HG03064 (cell line): ENCODE results near the gene OR2A7.
"Not testable (repeated sequence)": the region's sequence is repeated elsewhere in the genome, so short reads cannot be mapped to it uniquely, and the experiment has no call there.

Experiments
- ATAC-seq: cut with Tn5 transposase; IDR thresholded peaks from one replicate; pipeline ENCODE4 v1.9.1; 2021; ENCODE audit warnings: low read depth; ENCODE audit not compliant: unreplicated experiment

OR2A7 gene, protein sequence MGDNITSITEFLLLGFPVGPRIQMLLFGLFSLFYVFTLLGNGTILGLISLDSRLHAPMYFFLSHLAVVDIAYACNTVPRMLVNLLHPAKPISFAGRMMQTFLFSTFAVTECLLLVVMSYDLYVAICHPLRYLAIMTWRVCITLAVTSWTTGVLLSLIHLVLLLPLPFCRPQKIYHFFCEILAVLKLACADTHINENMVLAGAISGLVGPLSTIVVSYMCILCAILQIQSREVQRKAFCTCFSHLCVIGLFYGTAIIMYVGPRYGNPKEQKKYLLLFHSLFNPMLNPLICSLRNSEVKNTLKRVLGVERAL

DNA sequence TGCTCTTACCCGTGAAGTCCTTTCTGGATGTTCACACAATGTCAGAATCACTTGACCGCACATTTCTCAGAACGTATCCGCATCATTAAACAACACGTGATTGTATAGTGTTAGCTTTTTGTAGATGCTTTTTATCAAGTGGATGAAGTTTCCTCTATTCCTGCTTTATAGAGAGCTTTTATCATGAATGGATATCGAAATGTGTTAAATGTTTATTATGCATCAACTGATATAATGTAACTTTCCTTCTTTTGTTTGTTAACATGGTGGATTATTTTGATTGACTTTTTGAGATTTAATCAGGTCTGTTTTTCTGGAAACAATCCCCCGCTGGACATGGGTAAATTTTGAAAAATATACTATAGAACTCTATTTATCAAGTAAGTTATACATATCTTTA lies at the start of gene OR2A7:
OR2A7 (minus strand) TSS at position 101 of the 400 bp plus-strand sequence. CDS start 5,164 bp downstream, outside the sequence.
- not testable (repeated sequence) for ATAC-seq

DNA sequence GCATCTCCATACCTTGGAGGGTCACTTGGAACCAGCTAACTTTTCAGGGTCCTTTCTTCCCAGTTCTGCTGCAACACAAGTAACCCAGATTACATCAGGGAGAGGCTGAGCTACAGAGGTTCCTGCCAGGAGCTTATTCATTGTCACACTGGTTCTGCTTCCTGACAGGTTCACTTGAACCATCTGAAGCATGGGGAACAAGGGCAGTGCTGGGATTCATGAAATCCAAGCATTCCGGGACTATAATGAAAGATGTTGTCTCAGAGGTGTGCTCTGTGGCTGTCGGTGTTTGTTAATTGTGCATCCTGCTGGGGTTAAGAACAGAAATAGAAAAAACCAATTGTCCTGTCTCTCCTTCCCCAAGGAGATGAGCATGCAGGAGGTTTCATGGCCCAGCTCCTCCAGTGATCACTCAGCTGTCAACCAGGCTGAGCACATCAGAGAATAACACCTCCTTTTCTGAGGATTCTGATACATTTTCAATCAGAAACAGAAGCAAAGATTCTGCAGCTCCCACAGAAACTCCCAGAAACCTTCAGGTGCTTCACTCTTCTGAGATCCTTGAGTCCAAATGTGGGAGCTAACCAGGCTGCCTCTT lies 47.4 kb upstream of the OR2A7 start, which contains the start of gene OR2A1:
OR2A1 (plus strand) TSS at position 548 of the 598 bp plus-strand sequence. CDS start 5,706 bp downstream, outside the sequence.
- ATAC-seq = not testable (repeated sequence)

DNA sequence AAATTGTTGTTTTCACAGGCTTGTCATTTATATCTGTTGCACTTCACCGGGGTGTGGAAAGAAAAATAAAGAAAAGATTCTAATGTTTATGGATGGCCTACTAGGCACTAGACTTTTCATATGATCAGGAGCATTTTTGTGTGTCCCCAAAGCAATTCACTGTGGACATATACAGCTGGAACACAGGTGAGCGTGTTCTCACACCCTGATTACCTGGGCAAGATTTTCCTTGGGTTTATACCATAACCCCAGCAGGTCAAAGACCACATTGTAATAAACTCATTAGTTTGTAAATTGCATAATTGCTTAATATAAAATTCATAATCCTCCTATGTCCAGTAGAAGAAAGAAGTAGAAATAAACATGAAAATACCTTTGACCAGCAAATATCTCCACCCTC lies 46.6 kb upstream of the OR2A7 start:
- ATAC-seq = not testable (repeated sequence)

DNA sequence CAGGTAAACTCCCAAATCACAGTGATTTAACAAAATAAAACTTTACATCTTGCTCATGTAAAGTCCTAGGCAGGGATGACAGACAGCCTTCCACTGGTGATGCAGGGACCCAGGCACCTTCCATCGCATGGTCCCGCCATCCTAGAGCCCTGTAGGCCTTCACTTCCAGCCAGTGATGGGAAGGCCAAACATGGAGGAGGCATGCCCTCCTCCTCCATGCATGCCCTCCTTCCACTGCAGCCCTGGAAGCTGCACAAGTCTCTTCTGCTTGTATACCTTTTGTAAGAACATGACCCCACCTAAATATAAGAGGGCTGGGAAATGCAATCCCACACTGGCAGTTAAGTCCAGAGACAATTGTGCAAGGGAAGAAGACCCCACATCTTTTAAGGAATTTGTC lies 45.1 kb upstream of the OR2A7 start:
- ATAC-seq = not testable (repeated sequence)

DNA sequence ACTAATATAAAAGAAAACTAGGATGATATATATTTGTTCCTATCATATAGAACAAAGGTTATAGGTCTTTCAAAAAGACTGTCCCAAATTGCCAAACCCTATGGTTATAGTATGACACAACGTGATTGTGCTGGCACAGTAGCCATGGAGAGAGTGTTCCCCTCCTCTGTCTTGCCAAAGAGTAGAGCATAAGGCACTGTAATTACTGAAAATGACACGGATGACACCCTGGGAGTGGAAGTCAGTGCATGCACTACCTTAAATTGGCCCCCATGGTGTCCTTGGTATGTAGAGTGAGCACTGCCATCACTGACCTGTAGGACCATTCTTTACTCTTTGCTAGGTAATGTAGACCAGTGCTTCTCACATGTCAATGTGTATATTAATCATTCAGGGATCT lies 40.6 kb upstream of the OR2A7 start:
- not testable (repeated sequence) for ATAC-seq

DNA sequence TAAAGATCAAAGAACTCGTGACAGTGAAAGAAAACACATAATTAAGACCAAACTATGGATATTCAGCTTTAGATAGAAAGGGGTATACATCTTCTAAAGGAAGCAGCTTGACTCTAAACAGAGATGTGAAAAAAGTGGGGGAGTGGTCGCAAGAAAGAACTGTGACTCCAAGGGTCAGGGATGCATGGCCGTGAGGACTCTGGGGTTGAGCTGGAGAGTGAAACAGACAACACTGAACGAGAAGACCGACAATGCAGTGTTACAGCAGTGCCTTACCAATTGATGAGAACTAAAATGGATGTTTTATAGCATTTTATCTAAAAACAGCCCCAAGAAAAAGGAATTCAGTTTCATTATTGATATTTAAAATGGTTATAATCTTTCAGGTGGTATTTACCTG lies 39.0 kb upstream of the OR2A7 start:
- ATAC-seq = not testable (repeated sequence)

DNA sequence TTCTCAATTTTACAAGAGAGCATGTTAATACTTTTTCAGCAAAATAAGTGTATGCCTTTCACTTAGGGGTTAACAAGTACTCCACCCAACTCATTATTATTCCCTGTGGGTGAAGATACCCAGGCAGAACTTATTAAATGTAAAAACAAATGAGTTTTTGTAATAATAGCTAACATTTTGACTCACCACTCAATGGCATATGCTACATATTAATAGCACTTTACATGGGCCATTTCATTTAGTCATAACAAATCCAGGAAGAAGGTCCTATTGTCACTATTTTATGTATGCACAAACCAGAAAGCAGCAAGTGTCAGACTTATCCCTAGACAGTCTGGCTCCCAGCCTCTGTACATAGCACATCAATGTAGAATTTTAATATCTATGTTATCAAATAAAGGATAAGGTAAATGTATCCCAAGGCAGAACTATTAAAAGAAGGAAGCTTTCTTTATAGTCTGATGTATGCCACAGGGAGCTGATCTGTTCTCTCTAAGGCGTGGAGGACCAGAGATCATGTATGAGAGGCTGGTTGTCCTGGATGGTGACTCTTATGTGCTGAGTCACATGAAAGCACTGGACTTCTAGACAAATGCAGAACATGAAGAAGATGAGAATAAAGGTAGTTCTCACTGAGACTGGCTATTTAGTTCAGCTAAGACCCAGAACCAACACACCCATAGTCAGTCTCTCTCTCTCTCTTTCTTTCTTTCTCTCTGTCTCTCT lies 38.1 kb upstream of the OR2A7 start:
- not testable (repeated sequence) for ATAC-seq

DNA sequence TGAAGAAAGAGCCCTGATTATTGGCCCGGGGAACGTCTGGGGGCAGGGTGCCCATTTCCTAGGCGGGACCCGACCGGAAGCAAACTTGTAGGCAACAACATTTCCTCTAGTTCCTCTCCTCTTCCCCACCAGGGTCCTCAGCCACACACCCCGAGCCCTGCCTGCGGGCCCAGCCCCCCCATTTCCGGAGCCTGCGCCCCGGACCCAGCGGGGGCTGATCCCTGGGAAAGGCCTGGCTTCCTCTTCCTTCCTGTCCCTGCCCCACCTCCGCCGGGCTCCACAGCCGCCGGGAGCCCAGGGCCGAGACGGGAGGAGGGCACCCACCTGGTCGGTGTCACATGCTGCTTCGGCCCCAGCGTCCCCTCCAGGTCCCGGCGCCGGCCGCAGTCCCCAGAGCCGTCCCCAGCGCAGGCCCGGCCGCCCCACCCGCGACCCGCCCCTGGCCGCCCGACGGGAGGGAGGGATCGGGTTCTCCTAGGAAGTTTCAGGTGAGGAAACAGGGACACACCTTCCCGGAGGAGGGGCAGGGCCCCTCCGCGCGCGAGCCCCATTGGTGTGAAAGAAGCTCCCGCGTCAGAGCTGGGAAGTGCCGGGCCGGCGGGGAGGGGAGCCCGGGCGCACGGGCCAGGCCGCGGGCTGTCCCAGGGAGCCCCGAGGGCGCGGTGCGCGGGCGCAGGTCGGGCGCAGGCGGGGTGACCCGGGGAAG lies 29.4 kb upstream of the OR2A7 start:
- peak; percentile 78 for ATAC-seq

DNA sequence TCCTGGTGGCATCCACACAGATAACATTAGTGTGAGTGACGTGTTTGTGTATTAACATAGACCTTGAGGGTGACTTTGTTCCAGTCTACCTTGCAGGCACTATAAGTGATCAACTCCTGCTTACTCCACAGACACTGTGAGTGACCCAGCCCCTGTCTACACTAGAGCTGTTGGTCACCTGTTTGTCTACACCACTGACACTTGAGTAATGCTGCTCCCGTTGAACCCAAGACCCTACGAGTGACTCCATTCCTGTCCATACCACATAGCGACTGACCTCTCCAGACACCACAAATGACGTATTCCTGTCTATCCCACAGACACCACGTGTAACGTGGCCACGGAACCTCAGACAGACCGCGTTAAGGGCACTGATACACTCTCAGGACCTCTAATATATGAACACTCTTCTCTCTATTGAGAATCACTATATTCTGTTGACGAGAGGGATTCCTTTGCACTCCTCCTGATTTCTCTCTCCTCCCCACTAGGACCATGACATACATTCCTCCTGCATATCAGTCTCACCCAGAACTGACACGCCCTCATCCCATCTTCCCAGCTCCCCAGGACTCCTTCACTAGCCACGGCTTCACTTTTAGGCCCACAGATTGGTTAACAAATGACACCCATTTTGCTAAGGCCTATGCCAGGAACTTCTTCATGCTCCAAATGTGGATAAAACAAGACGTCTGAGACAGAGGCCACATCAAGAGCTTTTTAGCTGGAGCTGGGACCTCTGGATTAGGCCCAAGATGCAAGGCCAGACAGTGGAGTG lies 28.0 kb upstream of the OR2A7 start:
- ATAC-seq = not testable (repeated sequence)

DNA sequence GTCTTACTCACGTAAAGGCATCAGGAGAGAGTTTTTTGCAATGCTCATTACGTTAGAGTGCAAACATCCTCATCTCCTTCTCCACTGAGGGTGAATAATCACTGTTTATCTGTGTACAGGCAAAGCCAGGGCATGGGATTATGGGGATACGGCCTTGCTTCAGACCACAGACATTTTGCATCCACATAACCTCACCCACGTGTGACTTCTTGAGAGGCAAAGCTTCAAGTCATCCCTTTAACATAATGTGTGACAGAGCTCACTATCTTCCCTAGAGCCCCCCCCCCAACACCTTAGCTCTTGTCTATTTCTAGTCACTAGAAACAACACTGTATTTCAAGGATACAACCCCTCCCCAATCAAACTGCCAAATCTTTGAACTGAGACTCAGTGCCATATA lies 27.0 kb upstream of the OR2A7 start:
- not testable (repeated sequence) for ATAC-seq

DNA sequence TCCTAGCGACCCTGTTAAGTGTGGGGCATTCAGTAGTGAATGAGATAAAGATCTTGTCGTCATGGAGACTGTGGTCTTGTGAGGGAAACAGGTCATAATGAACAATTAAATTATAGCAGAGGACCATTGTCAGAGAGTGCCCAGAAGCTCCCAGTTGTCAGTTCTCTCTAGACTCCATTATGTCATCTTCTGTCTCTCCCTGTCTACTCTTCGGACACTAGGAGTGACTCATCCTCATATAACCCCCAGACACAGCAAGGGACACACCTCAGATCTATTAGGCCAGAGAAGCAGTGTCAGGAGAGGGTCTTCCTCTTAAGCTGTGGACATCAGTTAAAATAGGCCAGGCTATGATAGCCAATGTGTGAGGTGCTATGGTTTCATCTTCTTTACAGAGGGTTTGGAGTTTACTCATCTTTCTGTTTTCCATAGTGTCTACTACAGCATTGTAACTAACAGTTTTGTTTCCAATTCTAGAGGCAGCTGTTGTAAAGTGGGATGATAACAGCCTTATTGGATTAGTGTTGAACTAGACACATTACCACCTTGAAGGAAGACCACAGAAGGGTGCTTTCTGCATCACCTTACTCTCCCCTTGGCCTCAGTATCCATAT lies 22.7 kb upstream of the OR2A7 start:
- not testable (repeated sequence) for ATAC-seq

DNA sequence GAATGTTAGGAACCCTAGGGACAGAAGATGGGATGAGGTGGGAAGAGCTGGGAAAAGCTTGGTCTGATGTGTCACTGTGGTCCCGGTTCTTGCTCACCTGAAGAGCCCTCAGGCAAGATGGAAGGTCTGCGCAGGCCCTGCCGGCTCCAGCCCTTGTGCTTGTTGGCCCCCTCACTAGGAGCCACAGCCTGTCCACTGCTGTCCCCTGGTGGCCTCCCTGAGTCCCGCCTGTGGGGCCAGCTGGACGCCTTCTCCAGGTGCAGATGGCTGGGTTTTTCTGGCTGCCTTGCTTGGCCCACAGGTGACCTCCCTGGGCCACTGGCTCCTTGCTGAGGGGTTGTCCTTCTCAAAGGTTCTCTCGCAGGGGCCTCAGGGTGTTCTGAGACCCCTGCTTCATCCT lies 19.1 kb upstream of the OR2A7 start:
- ATAC-seq = not testable (repeated sequence)

DNA sequence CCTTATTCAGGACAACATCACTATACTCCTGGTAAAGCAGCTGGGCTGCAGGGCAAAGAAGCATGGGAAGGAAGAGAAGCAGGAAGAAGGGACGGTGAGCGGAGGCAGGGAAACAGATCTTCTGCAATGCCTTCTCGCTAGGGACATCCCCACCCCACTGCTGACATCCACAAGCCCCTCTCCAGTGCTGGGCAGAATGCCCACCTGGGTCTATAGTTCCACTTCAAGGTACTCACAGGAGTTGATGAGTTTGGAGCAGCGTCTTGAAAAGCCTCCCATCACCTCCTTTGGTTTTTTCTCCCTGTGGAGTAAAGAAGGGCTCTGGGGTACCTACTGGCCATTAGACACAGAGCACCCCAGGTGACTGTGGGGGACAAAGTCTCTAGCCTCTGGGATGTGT lies 17.9 kb upstream of the OR2A7 start:
- ATAC-seq = not testable (repeated sequence)

DNA sequence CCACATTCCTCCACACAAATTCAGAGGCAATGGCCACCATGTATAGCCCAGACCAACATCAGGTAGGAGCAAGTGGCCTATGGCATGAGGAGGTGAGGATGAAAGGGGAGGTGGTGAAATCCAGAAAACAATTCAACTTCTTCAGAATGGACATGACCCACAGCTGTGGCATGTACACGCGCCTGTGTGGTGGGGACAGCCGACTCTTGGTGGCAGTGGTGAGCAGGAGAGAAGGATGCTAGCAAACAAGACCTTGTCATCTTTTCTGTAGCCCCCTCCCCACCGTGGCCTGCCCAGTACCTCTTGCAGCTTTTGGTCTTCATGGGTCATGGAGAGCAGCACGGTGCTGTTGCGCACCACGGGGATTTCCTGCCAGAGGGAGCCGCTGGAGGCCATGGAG lies 17.4 kb upstream of the OR2A7 start:
- not testable (repeated sequence) for ATAC-seq

DNA sequence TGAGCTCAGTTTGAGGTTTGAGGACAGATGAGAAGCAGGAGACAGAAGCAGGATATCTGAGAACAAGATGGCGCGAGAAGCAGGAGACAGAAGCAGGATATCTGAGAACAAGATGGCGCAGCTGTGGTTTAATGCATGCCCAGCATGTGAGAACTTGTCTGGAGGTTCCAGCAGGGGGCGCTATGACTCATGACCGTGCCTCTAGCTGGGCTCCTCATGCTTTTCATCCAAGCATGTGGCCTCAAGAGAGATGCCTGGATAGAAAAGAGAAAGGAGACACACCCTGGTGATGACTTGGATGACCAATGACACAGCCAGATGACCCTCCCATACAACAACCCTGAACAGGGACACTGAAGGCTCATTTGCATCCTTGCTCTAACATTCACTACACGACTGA lies 15.4 kb upstream of the OR2A7 start:
- not testable (repeated sequence) for ATAC-seq

DNA sequence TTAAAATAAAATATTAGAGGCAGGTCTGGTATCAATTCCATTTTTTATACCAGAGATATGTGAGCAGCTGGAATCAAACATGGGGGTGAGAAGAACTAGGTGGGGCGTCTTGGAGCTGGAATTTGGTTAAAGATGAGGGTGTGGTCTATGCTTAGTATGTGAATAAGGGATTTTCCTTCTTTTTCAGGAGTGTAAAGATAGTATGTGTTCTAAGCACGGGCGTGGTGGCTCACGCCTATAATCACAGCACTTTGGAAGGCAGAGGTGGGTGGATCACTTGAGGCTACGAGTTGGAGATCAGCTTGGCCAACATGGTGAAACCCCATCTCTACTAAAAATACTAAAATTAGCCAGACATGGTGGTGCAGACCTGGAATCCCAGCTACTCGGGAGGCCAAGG lies 10.7 kb upstream of the OR2A7 start:
- ATAC-seq = not testable (repeated sequence)

DNA sequence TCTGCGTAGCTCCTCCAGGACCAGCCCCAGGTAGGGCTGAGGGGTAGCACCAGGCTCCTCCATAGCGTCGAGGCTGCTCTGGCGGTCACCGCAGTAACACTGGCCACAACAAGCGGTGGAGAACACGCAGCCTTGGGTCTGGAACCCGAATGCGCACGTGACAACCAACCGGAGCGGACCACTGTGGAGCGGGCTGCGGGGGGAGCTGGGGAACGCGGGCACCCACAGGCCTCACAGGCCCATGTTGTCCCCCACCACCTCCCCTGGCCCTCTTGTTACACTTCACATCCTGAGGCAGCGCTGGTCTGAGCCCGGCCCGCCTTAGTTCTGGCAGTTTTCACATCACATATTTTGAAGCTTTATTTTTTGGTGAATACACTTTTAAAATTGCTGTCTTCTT lies 4.6 kb upstream of the OR2A7 start, which contains the start of gene CTAGE8:
CTAGE8 (minus strand) TSS at position 101 of the 400 bp plus-strand sequence; CDS start at position 63, 38 bp downstream.
- ATAC-seq = not testable (repeated sequence)

DNA sequence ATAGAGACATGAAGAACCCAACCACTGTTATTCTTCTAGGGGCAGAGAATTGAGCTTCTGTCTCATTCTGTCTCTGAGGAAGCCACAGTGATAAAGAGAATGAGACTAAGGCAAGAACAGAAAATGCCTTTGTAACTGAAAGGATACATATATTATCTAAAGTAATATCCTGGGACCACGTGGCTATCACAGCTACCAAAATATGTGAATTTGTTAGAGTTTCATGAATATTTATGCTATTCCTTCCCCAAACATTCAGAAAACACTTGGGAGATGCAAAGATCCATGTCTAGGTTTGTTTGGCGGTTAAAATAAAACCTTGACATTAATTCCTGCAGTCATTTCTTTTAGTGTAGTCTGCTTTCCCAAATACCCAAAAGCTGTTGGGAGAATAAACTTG lies 2.5 kb downstream of the OR2A7 start:
- not testable (repeated sequence) for ATAC-seq

DNA sequence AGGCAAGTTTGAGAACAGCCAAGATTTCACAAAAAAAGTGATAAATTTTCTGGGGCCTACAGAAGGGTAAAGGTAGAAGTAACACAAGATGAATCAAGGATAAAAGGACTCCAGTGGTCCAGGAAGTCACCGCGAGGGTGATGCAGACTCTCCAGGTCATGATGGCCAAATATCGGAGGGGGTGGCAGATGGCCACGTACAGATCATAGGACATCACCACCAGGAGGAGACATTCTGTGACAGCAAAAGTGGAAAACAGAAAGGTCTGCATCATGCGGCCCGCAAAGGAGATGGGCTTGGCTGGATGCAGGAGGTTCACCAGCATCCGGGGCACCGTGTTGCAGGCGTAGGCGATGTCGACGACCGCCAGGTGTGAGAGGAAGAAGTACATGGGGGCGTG lies 5.5 kb downstream of the OR2A7 start:
- not testable (repeated sequence) for ATAC-seq
